HG03097 (cell line): ENCODE measurements around the gene CATSPERE.
A peak's percentile ranks its signal among the peaks of the same experiment; 100 is the strongest.
"Not testable (repeated sequence)": the region's sequence is repeated elsewhere in the genome, so short reads cannot be mapped to it uniquely, and the experiment has no call there.

ENCODE experiments used
- ATAC-seq: cut with Tn5 transposase; IDR thresholded peaks from one replicate; pipeline ENCODE4 v1.9.1; 2021; ENCODE audit not compliant: unreplicated experiment, low FRiP score

CATSPERE gene

GRCh38 chr1:244660595-244660994 lies 199.5 kb downstream of the CATSPERE start:
- no peak for ATAC-seq

GRCh38 chr1:244661569-244662312 lies 200.7 kb downstream of the CATSPERE start:
- ATAC-seq: not testable (repeated sequence)

- no peak for ATAC-seq
These were observed 201.5 kb downstream of the CATSPERE start for GRCh38 chr1:244662599-244662998.

- ATAC-seq: no peak
These were observed 203.3 kb downstream of the CATSPERE start for GRCh38 chr1:244664353-244664752.

GRCh38 chr1:244665771-244666217 lies 204.7 kb downstream of the CATSPERE start:
- peak; percentile 89 for ATAC-seq

GRCh38 chr1:244666672-244667418 lies 205.8 kb downstream of the CATSPERE start:
- not testable (repeated sequence) for ATAC-seq

- no peak for ATAC-seq
These were observed 206.7 kb downstream of the CATSPERE start for GRCh38 chr1:244667797-244668196.

GRCh38 chr1:244672946-244673682 lies 212.0 kb downstream of the CATSPERE start:
- no peak for ATAC-seq

- ATAC-seq: no peak
These were observed 213.4 kb downstream of the CATSPERE start for GRCh38 chr1:244674446-244674845.

- no peak for ATAC-seq
These were observed 214.1 kb downstream of the CATSPERE start for GRCh38 chr1:244675167-244675566.

GRCh38 chr1:244678697-244679096 lies 217.6 kb downstream of the CATSPERE start:
- no peak for ATAC-seq

- ATAC-seq: no peak
These were observed 219.6 kb downstream of the CATSPERE start for GRCh38 chr1:244680667-244681066.

- not testable (repeated sequence) for ATAC-seq
These were observed 221.0 kb downstream of the CATSPERE start for GRCh38 chr1:244682087-244682486.
